ENCODE results near the gene JPT1.

The JPT1 gene

GRCh38 chr17:75102385-75102821, 51.9 kb downstream of the JPT1 start:
- peak; percentile 63 for DNase-seq

- no peak for DNase-seq
These were observed 54.3 kb downstream of the JPT1 start for GRCh38 chr17:75099881-75100595.

- DNase-seq = no peak
These were observed 55.5 kb downstream of the JPT1 start for GRCh38 chr17:75098861-75099260.

GRCh38 chr17:75097865-75098264, 56.4 kb downstream of the JPT1 start:
- DNase-seq = no peak

GRCh38 chr17:75096082-75096625, 58.2 kb downstream of the JPT1 start:
- DNase-seq = peak; percentile 92

- no peak for DNase-seq
These were observed 59.4 kb downstream of the JPT1 start for GRCh38 chr17:75094871-75095399.

GRCh38 chr17:75093548-75094158, 60.7 kb downstream of the JPT1 start:
- no peak for DNase-seq

GRCh38 chr17:75091855-75092327, 62.4 kb downstream of the JPT1 start:
- no peak for DNase-seq

- DNase-seq = no peak
These were observed 63.1 kb downstream of the JPT1 start for GRCh38 chr17:75090871-75091854.

GRCh38 chr17:75088465-75089417, 65.6 kb downstream of the JPT1 start:
- DNase-seq = peak; percentile 71

- peak; percentile 87 for DNase-seq
These were observed 66.5 kb downstream of the JPT1 start, which contains the start of gene SLC16A5 for GRCh38 chr17:75087558-75088453. TSS of gene SLC16A5 (plus strand) at chr17:75087954. CDS start at chr17:75093637, 5,683 bp downstream.

GRCh38 chr17:75087182-75087557, 67.1 kb downstream of the JPT1 start:
- DNase-seq = no peak

GRCh38 chr17:75086496-75087181, 67.7 kb downstream of the JPT1 start:
- DNase-seq = no peak

Data from inflammatory macrophage treated with lipopolysaccharide for 4 hours (primary cell).